ENCODE measurements around the gene TMED6. TPM values are rescaled to one million over a fixed set of nuclear protein-coding genes. Genes with fewer than 3 reads are reported as not detected.

The TMED6 gene
- total and polyA plus RNA-seq, 2 of the 8 experiments (the other 6 are each of a cell fraction or from before 2014, with no cell fraction given), result not detected

- TF ChIP-seq JUN (IDR thresholded peaks at IDR 0.05; ENCODE audit: low read depth, low read length) (no peak), KDM4A (IDR thresholded peaks at IDR 0.05; ENCODE audit: low read depth, low read length, severe bottlenecking) (no peak), TEAD4 (IDR thresholded peaks at IDR 0.05; ENCODE audit: low read depth, low read length) (no peak)
Observed at GRCh38 chr16:69373019-69373418, 21.4 kb upstream of the TMED6 start (continued).
